Measurements from ENCODE around the gene MYH8. TPM values are rescaled to one million over a fixed set of nuclear protein-coding genes. Genes with fewer than 3 reads are reported as not detected.

MYH8 gene
- total RNA-seq, 1 donor from 2014 or later, result not detected

GRCh38 chr17:10398352-10398751 lies 23.4 kb downstream of the MYH8 start:
- H3K9me3 Mint-ChIP-seq, result no peaks in the 10 kb centered on the region
- no peak overlapping the region for H3K27ac Mint-ChIP-seq
- peaks cover 11% of the 10 kb centered on the region for H3K27me3 Mint-ChIP-seq (ENCODE audit: low read depth)
- no peak for DNase-seq (ENCODE audit: low spot score in 2 of 2, unreplicated experiment in 2 of 2)
- H3K4me3 Mint-ChIP-seq, result no peak overlapping the region
- no peaks in the 10 kb centered on the region for H3K36me3 Mint-ChIP-seq
- H3K4me1 Mint-ChIP-seq, result no peaks in the 10 kb centered on the region
- TF ChIP-seq CTCF (IDR thresholded peaks at IDR 0.05; ENCODE audit: unreplicated experiment), result no peak

- H3K27ac Mint-ChIP-seq, result no peak overlapping the region
- no peak for DNase-seq (ENCODE audit: low spot score in 2 of 2, unreplicated experiment in 2 of 2)
- H3K4me3 Mint-ChIP-seq, result no peak overlapping the region
- H3K36me3 Mint-ChIP-seq, result no peaks in the 10 kb centered on the region
- no peak for TF ChIP-seq CTCF (IDR thresholded peaks at IDR 0.05; ENCODE audit: unreplicated experiment)
- peaks cover 18% of the 10 kb centered on the region for H3K27me3 Mint-ChIP-seq (ENCODE audit: low read depth)
- no peaks in the 10 kb centered on the region for H3K4me1 Mint-ChIP-seq
- H3K9me3 Mint-ChIP-seq, result no peaks in the 10 kb centered on the region
These were observed 25.1 kb downstream of the MYH8 start for GRCh38 chr17:10396524-10397163.

GRCh38 chr17:10394201-10394887 lies 27.4 kb downstream of the MYH8 start:
- no peaks in the 10 kb centered on the region for H3K36me3 Mint-ChIP-seq
- H3K9me3 Mint-ChIP-seq, result no peaks in the 10 kb centered on the region
- no peaks in the 10 kb centered on the region for H3K4me1 Mint-ChIP-seq
- no peak for DNase-seq (ENCODE audit: low spot score in 2 of 2, unreplicated experiment in 2 of 2)
- peaks cover 16% of the 10 kb centered on the region for H3K27me3 Mint-ChIP-seq (ENCODE audit: low read depth)
- no peak overlapping the region for H3K27ac Mint-ChIP-seq
- TF ChIP-seq CTCF (IDR thresholded peaks at IDR 0.05; ENCODE audit: unreplicated experiment), result no peak
- H3K4me3 Mint-ChIP-seq, result no peak overlapping the region

DNA sequence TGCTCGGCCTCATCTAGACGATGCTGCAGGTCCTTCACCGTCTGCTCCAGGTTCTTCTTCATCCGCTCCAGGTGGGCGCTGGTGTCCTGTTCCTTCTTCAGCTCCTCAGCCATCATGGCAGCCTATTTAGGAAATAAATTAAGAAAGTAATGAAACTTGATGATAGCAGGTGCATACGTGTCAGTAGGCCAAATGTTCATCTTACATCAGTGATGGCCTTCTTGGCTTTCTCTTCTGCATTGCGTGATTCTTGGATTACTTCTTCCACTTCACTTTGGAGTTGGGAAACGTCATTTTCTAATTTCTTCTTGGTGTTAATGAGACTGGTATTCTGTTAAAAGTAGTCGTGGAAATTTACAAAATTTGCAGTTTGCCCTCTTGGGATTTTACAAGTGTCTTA lies 28.9 kb downstream of the MYH8 start:
- no peak for TF ChIP-seq CTCF (IDR thresholded peaks at IDR 0.05; ENCODE audit: unreplicated experiment)
- H3K4me1 Mint-ChIP-seq, result no peaks in the 10 kb centered on the region
- H3K4me3 Mint-ChIP-seq, result no peak overlapping the region
- no peak for DNase-seq (ENCODE audit: low spot score in 2 of 2, unreplicated experiment in 2 of 2)
- no peaks in the 10 kb centered on the region for H3K36me3 Mint-ChIP-seq
- no peaks in the 10 kb centered on the region for H3K9me3 Mint-ChIP-seq
- H3K27me3 Mint-ChIP-seq (ENCODE audit: low read depth), result peaks cover 13% of the 10 kb centered on the region
- no peak overlapping the region for H3K27ac Mint-ChIP-seq

DNA sequence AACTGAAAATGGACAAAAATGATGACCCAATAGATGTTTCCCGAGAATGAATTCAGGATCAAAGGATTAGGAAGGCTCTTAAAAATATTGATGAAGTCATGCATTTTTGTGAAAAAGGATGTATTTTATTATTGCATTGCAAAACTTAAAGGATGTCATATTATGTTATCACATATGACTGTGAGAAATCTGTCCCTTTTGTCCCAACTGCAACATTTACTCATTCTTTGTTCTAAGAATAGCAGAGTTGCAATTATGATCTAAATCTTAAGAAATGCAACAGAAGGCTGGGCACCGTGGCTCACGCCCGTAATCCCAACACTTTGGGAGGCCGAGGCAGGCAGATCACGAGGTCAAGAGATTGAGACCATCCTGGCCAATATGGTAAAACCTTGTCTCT lies 35.9 kb downstream of the MYH8 start:
- Mint-ChIP-seq H3K27ac (no peak overlapping the region), H3K9me3 (peaks cover 4% of the 10 kb centered on the region), H3K4me1 (no peaks in the 10 kb centered on the region), H3K27me3 (ENCODE audit: low read depth) (peaks cover under 1% of the 10 kb centered on the region), H3K4me3 (no peak overlapping the region), H3K36me3 (peaks cover 2% of the 10 kb centered on the region)
- no peak for TF ChIP-seq CTCF (IDR thresholded peaks at IDR 0.05; ENCODE audit: unreplicated experiment)
- no peak for DNase-seq (ENCODE audit: low spot score in 2 of 2, unreplicated experiment in 2 of 2)
